Gastrocnemius medialis (tissue), 4 donors: ENCODE results near the gene PPARA. TPM values are rescaled to one million over a fixed set of nuclear protein-coding genes. Genes with fewer than 3 reads are reported as not detected.

Source experiments
- ATAC-seq, 2 donors: fragments of 150-250 bp; one replicate each; pipeline ENCODE4 v1.9.1; 2016
- DNase-seq, 2 donors: peaks; one replicate each; pipeline ENCODE4 v3.0.0-alpha.2; 2019
- H3K27ac ChIP-seq, 4 donors: fragments of 200-600 bp; sonication (generic); 1 replicate in 1 of 4; 2 replicates in 3 of 4; pipeline ENCODE4 v1.5.1; 2016 to 2018; ENCODE audit warnings: mild to moderate bottlenecking in 2 of 4, moderate library complexity in 1 of 4
- H3K27me3 ChIP-seq, 3 donors: fragments of 200-600 bp; sonication (generic) in 2 of 3; 1 replicate in 1 of 3; 2 replicates in 2 of 3; pipeline versions ENCODE4 v1.5.1 to v1.6.0; 2016 to 2019; ENCODE audit warnings: mild to moderate bottlenecking in 1 of 3, moderate library complexity in 1 of 3
- H3K36me3 ChIP-seq, 2 donors: fragments of 200-600 bp; sonication (generic) in 1 of 2; one replicate each; pipeline ENCODE4 v1.5.1; 2017 to 2018
- H3K4me1 ChIP-seq, 2 donors: fragments of 200-600 bp; sonication (generic) in 1 of 2; one replicate each; pipeline ENCODE4 v1.5.1; 2016 to 2017; ENCODE audit warnings: mild to moderate bottlenecking in 2 of 2
- H3K4me3 ChIP-seq, 4 donors: fragments of 200-600 bp; sonication (generic) in 3 of 4; 1 replicate in 1 of 4; 2 replicates in 3 of 4; pipeline ENCODE4 v1.5.1; 2016 to 2019; ENCODE audit warnings: mild to moderate bottlenecking in 2 of 4
- H3K9me3 ChIP-seq, 3 donors: fragments of 200-600 bp; sonication (generic) in 2 of 3; 1 replicate in 1 of 3; 2 replicates in 2 of 3; pipeline ENCODE4 v1.5.1; 2016 to 2019
- CTCF ChIP-seq, 5 experiments: fragments of 450-650 bp in 3 of 5; fragments of 200-600 bp in 2 of 5; sonication (generic) in 2 of 5; IDR thresholded peaks in 4 of 5; conservative IDR thresholded peaks in 1 of 5; 1 replicate in 4 of 5; 2 replicates in 1 of 5; pipeline ENCODE4 v1.5.1; 2016 to 2019; ENCODE audit warnings: antibody characterized with exemption in 5 of 5, mild to moderate bottlenecking in 3 of 5, moderate library complexity in 3 of 5
- POLR2A ChIP-seq, 2 donors: fragments of 450-650 bp; IDR thresholded peaks; one replicate each; pipeline ENCODE4 v1.6.1; 2017; ENCODE audit warnings: antibody characterized with exemption in 2 of 2, mild to moderate bottlenecking in 2 of 2, moderate library complexity in 2 of 2
- in situ Hi-C, 4 donors: fragments of 200-750 bp; cut with MboI; loops; one replicate each; pipeline versions ENCODE4 v1.15.0 to v1.8.0; 2017; ENCODE audit warnings: low sequenced_read_pairs in 4 of 4
- intact Hi-C: fragments of 100-400 bp; cut with DNase I; formaldehyde crosslinking; loops from one replicate; pipeline ENCODE4 v1.15.1; 2023; ENCODE audit warnings: low total_unique reads
- total RNA-seq, 4 donors: library from RNA; depleted of rRNA; stranded (reverse); fragments of >200 nt; gene quantifications; one replicate each; pipeline versions ENCODE4 v1.1.0 to v1.2.3, GENCODE V29; 2016

The PPARA gene
- total RNA-seq, 4 donors from 2014 or later, result 29.6 to 74.8 (median 57.9) TPM

GRCh38 chr22:46275455-46276122 lies 125.3 kb downstream of the PPARA start:
- Histone ChIP-seq H3K4me3 (no peak overlapping the region), H3K27ac (peak overlapping the region in 1 of 4 donors; percentile 16), H3K36me3 (peaks cover 0 to 75% of the 10 kb centered on the region in 2 donors), H3K4me1 (peaks cover 15 to 16% of the 10 kb centered on the region in 2 donors), H3K27me3 (no peaks in the 10 kb centered on the region), H3K9me3 (no peaks in the 10 kb centered on the region)
- intact Hi-C loops, result no loop called here
- in situ Hi-C loops, result no loop called here
- TF ChIP-seq CTCF (IDR thresholded peaks at IDR 0.05 in 4 of 5, conservative IDR thresholded peaks at IDR 0.05 in 1 of 5), result no peak
- no peak for TF ChIP-seq POLR2A (IDR thresholded peaks at IDR 0.05)
- ATAC-seq (no peak), DNase-seq (no peak)

GRCh38 chr22:46276563-46276962 lies 126.2 kb downstream of the PPARA start:
- Histone ChIP-seq H3K27ac (no peak overlapping the region), H3K9me3 (no peaks in the 10 kb centered on the region), H3K27me3 (no peaks in the 10 kb centered on the region), H3K36me3 (peaks cover 0 to 82% of the 10 kb centered on the region in 2 donors), H3K4me1 (peaks cover 16 to 17% of the 10 kb centered on the region in 2 donors), H3K4me3 (no peak overlapping the region)
- no peak for TF ChIP-seq POLR2A (IDR thresholded peaks at IDR 0.05)
- no peak for TF ChIP-seq CTCF (IDR thresholded peaks at IDR 0.05 in 4 of 5, conservative IDR thresholded peaks at IDR 0.05 in 1 of 5)
- intact Hi-C loops, result no loop called here
- no peak for DNase-seq
- no peak for ATAC-seq
- in situ Hi-C loops, result no loop called here

- ATAC-seq (no peak), DNase-seq (no peak)
- intact Hi-C loops, result no loop called here
- peak overlapping the region in 3 of 4 donors; percentile 77 to 83 (median 78) for H3K27ac ChIP-seq
- peaks cover 0 to 78% of the 10 kb centered on the region in 2 donors for H3K36me3 ChIP-seq
- H3K4me1 ChIP-seq, result peaks cover 16 to 17% of the 10 kb centered on the region in 2 donors
- no peak overlapping the region for H3K4me3 ChIP-seq
- TF ChIP-seq POLR2A (IDR thresholded peaks at IDR 0.05), result no peak
- TF ChIP-seq CTCF (IDR thresholded peaks at IDR 0.05 in 4 of 5, conservative IDR thresholded peaks at IDR 0.05 in 1 of 5), result no peak
- H3K27me3 ChIP-seq, result no peaks in the 10 kb centered on the region
- in situ Hi-C loops, result no loop called here
- no peaks in the 10 kb centered on the region for H3K9me3 ChIP-seq
Observed at GRCh38 chr22:46278656-46279645, 128.6 kb downstream of the PPARA start.

- intact Hi-C loops, result no loop called here
- peaks cover 0 to 78% of the 10 kb centered on the region in 2 donors for H3K36me3 ChIP-seq
- H3K27ac ChIP-seq, result peak overlapping the region; percentile 66 to 83 (median 78)
- H3K27me3 ChIP-seq, result no peaks in the 10 kb centered on the region
- ATAC-seq (no peak), DNase-seq (no peak)
- no peak for TF ChIP-seq POLR2A (IDR thresholded peaks at IDR 0.05)
- TF ChIP-seq CTCF (IDR thresholded peaks at IDR 0.05 in 4 of 5, conservative IDR thresholded peaks at IDR 0.05 in 1 of 5), result no peak
- in situ Hi-C loops, result no loop called here
- H3K4me1 ChIP-seq, result peaks cover 16 to 17% of the 10 kb centered on the region in 2 donors
- H3K4me3 ChIP-seq, result no peak overlapping the region
- no peaks in the 10 kb centered on the region for H3K9me3 ChIP-seq
Observed at GRCh38 chr22:46280063-46280817, 129.9 kb downstream of the PPARA start.
